ENCODE measurements around the gene SAMD4A. TPM values are rescaled to one million over a fixed set of nuclear protein-coding genes. Genes with fewer than 3 reads are reported as not detected.
A peak's percentile ranks its signal among the peaks of the same experiment; 100 is the strongest.

The SAMD4A gene
- polyA plus RNA-seq, 4 donors, result 2.7 to 9.6 (median 3.5) TPM

DNA sequence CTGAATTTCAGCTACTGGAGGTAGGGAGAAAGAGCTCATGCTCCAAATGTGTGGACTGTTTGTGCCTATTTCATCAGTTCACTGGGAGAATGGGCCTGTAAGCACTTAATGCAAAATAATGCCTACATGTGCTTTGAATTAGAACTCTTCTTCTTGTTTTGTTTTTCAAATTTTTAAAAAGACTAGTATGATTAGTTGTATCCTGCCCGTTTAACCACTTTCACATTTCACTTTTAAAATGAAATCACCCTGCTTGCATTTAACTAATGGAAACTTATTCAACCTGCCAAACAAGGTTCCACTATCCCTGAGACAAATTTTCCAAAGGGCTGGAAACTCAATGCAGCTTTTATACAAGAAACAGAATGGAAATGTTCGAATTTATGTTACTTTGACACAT is 79.7 kb downstream of the SAMD4A start:
- no peak overlapping the region for H3K27ac ChIP-seq (ENCODE audit: low read depth in 1 of 3, low read length in 2 of 3)
- H3K36me3 ChIP-seq (ENCODE audit: control insufficient read depth in 3 of 3, insufficient read depth in 2 of 3, low read depth in 1 of 3, low read length in 3 of 3), result no peaks in the 10 kb centered on the region
- DNase-seq, result no peak

DNA sequence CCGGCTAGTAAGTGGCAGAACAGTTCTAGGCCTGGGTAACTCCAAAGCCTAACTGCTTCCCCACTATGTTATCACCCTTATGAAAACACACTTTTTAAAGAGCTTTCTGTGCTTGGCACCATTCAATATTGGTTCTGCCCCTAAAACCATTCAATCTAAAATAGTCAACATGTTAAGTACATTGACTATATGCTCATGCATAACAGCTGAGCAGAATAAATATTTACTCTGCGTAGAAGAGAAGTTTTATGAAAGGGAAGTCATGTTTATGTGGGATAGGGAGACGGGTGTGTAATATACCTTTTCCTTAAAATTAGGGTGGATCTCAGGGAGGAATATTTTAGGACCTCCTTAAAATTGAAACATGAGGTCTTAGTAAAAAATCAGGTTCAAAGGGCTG is 80.5 kb downstream of the SAMD4A start:
- Histone ChIP-seq H3K4me1 (ENCODE audit: control insufficient read depth in 3 of 3, insufficient read depth in 2 of 3, low read depth in 1 of 3, low read length in 2 of 3) (peaks cover 0 to 9% (median 3%) of the 10 kb centered on the region in 3 donors), H3K9me3 (ENCODE audit: control insufficient read depth in 2 of 2, insufficient read depth in 1 of 2, low read depth in 1 of 2, low read length in 1 of 2) (no peaks in the 10 kb centered on the region), H3K4me3 (ENCODE audit: low read depth in 1 of 3, low read length in 3 of 3) (no peak overlapping the region), H3K27ac (ENCODE audit: low read depth in 1 of 3, low read length in 2 of 3) (no peak overlapping the region), H3K36me3 (ENCODE audit: control insufficient read depth in 3 of 3, insufficient read depth in 2 of 3, low read depth in 1 of 3, low read length in 3 of 3) (no peaks in the 10 kb centered on the region), H3K27me3 (ENCODE audit: control insufficient read depth in 3 of 3, insufficient read depth in 3 of 3, low read length in 3 of 3) (no peaks in the 10 kb centered on the region)
- DNase-seq, result no peak
- WGBS, 3 donors, result 86 to 91% (median 88%) methylated on average over 3 of the region's 3 CpGs
- FAIRE-seq, result no peak

More for the DNA sequence above, 79.7 kb downstream of the SAMD4A start:
- WGBS, 3 donors, result 62 to 69% (median 65%) methylated on average over 2 of the region's 2 CpGs
- H3K4me1 ChIP-seq (ENCODE audit: control insufficient read depth in 3 of 3, insufficient read depth in 2 of 3, low read depth in 1 of 3, low read length in 2 of 3), result peaks cover 0 to 5% (median 3%) of the 10 kb centered on the region in 3 donors
- H3K9me3 ChIP-seq (ENCODE audit: control insufficient read depth in 2 of 2, insufficient read depth in 1 of 2, low read depth in 1 of 2, low read length in 1 of 2), result no peaks in the 10 kb centered on the region
- H3K4me3 ChIP-seq (ENCODE audit: low read depth in 1 of 3, low read length in 3 of 3), result no peak overlapping the region
- H3K27me3 ChIP-seq (ENCODE audit: control insufficient read depth in 3 of 3, insufficient read depth in 3 of 3, low read length in 3 of 3), result no peaks in the 10 kb centered on the region
- no peak for FAIRE-seq

DNA sequence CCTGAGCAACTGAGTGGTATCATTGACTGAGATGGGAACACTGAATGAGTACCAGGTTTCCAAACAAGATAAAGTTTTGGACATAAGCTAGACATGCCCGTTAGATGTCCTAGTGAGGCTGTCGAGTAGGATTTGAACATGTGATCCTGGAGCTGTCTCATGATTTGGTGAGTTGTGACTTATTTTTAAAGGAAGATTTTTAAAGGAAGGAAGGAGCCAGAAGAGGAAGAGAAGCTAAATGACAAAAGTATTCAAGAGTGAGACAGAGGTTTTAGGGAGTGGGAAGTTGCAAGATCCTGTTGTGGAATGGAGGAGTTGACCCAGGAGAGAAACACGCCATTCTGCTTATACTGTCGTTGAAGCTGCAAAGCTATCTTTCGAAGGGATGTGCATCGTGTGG is 82.1 kb downstream of the SAMD4A start:
- H3K27ac ChIP-seq (ENCODE audit: low read depth in 1 of 3, low read length in 2 of 3), result no peak overlapping the region
- DNase-seq, result no peak
- H3K36me3 ChIP-seq (ENCODE audit: control insufficient read depth in 3 of 3, insufficient read depth in 2 of 3, low read depth in 1 of 3, low read length in 3 of 3), result no peaks in the 10 kb centered on the region
- no peak overlapping the region for H3K4me3 ChIP-seq (ENCODE audit: low read depth in 1 of 3, low read length in 3 of 3)
- WGBS, 3 donors, result 89 to 92% (median 90%) methylated on average over 6 of the region's 6 CpGs
- H3K4me1 ChIP-seq (ENCODE audit: control insufficient read depth in 3 of 3, insufficient read depth in 2 of 3, low read depth in 1 of 3, low read length in 2 of 3), result peaks cover 0 to 12% (median 3%) of the 10 kb centered on the region in 3 donors
- no peaks in the 10 kb centered on the region for H3K27me3 ChIP-seq (ENCODE audit: control insufficient read depth in 3 of 3, insufficient read depth in 3 of 3, low read length in 3 of 3)
- FAIRE-seq, result no peak
- H3K9me3 ChIP-seq (ENCODE audit: control insufficient read depth in 2 of 2, insufficient read depth in 1 of 2, low read depth in 1 of 2, low read length in 1 of 2), result no peaks in the 10 kb centered on the region

DNA sequence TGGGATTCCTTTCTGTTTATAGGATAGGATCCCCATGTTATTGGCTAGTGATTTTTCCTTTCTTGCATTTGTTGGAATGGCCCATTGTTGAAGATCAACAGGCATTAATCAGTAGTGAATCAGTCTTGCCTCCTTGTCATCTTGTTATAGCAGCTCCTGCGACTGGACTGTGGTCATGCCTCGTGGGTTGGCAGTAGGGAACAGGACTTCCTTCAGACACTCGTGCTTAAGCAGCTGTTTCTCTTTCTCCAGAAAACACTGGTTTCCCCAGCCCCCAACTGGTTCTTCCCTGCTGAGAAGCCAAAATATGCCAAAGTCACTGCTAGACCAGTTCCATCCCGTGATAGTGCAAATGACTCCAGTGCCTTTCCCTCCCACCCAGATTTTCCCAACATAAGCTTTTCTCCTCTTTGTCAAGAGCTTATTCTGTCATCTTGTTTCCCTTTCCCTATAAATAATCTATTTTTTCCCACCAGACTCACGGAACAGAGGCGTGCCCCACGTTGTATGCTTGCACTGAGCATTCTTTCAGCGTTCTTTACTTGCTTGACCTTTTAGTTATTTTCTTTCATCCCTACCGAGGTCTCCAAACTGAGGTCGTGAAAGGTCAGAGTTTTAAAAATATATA is 83.5 kb downstream of the SAMD4A start:
- Histone ChIP-seq H3K4me1 (ENCODE audit: control insufficient read depth in 3 of 3, insufficient read depth in 2 of 3, low read depth in 1 of 3, low read length in 2 of 3) (peaks cover 0 to 12% (median 3%) of the 10 kb centered on the region in 3 donors), H3K9me3 (ENCODE audit: control insufficient read depth in 2 of 2, insufficient read depth in 1 of 2, low read depth in 1 of 2, low read length in 1 of 2) (no peaks in the 10 kb centered on the region), H3K27ac (ENCODE audit: low read depth in 1 of 3, low read length in 2 of 3) (peak overlapping the region in 2 of 3 donors; percentile 30 to 57), H3K36me3 (ENCODE audit: control insufficient read depth in 3 of 3, insufficient read depth in 2 of 3, low read depth in 1 of 3, low read length in 3 of 3) (no peaks in the 10 kb centered on the region), H3K27me3 (ENCODE audit: control insufficient read depth in 3 of 3, insufficient read depth in 3 of 3, low read length in 3 of 3) (no peaks in the 10 kb centered on the region), H3K4me3 (ENCODE audit: low read depth in 1 of 3, low read length in 3 of 3) (no peak overlapping the region)
- DNase-seq, result no peak
- no peak for FAIRE-seq
- WGBS, 3 donors, result 36 to 73% (median 47%) methylated on average over 10 of the region's 10 CpGs

DNA sequence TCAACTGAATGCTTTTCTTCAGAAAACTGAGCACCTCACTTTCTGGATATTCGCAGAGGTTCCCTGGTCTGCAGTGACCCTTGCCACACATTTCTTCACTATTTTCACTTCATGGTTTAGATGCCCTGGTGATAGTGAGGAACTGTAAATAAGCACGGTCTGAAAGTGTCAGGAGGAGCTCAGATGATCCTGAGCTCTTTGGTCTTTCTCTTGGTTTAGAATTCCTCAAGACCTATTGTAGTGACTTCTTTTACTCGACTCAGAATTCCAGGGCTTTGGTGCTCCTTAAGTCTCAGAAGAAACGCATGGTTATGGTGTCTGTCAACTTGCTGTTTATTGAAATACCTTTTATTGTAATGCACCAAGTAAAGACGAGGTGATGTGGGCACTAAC is 84.0 kb downstream of the SAMD4A start:
- Histone ChIP-seq H3K4me1 (ENCODE audit: control insufficient read depth in 3 of 3, insufficient read depth in 2 of 3, low read depth in 1 of 3, low read length in 2 of 3) (peaks cover 0 to 12% (median 3%) of the 10 kb centered on the region in 3 donors), H3K4me3 (ENCODE audit: low read depth in 1 of 3, low read length in 3 of 3) (no peak overlapping the region), H3K27ac (ENCODE audit: low read depth in 1 of 3, low read length in 2 of 3) (peak overlapping the region in 2 of 3 donors; percentile 30 to 57), H3K27me3 (ENCODE audit: control insufficient read depth in 3 of 3, insufficient read depth in 3 of 3, low read length in 3 of 3) (no peaks in the 10 kb centered on the region), H3K36me3 (ENCODE audit: control insufficient read depth in 3 of 3, insufficient read depth in 2 of 3, low read depth in 1 of 3, low read length in 3 of 3) (no peaks in the 10 kb centered on the region), H3K9me3 (ENCODE audit: control insufficient read depth in 2 of 2, insufficient read depth in 1 of 2, low read depth in 1 of 2, low read length in 1 of 2) (no peaks in the 10 kb centered on the region)
- DNase-seq (no peak), FAIRE-seq (no peak)
- 72 to 84% (median 73%) methylated on average over 5 of the region's 5 CpGs for WGBS, 3 donors

DNA sequence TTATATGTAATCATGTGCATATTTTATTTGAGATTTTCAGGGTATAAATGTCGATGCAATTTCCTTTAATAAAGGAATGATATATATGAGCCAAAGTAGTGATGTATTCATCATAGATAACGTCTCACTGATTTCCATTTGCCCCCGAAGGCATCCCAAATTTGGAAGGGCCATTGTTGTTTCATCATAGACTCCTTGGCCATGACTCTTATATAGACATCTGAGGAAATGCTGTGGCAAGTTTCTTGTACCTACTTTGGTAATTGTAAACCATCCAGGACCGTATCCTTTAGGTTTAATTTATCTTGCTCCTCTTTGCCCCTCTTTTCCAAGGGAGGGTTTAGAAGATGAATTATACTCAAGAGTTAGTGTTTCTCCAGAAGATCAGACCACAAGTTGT is 84.7 kb downstream of the SAMD4A start:
- Histone ChIP-seq H3K4me3 (ENCODE audit: low read depth in 1 of 3, low read length in 3 of 3) (no peak overlapping the region), H3K9me3 (ENCODE audit: control insufficient read depth in 2 of 2, insufficient read depth in 1 of 2, low read depth in 1 of 2, low read length in 1 of 2) (no peaks in the 10 kb centered on the region), H3K27ac (ENCODE audit: low read depth in 1 of 3, low read length in 2 of 3) (peak overlapping the region in 2 of 3 donors; percentile 80 to 85), H3K36me3 (ENCODE audit: control insufficient read depth in 3 of 3, insufficient read depth in 2 of 3, low read depth in 1 of 3, low read length in 3 of 3) (no peaks in the 10 kb centered on the region), H3K27me3 (ENCODE audit: control insufficient read depth in 3 of 3, insufficient read depth in 3 of 3, low read length in 3 of 3) (no peaks in the 10 kb centered on the region), H3K4me1 (ENCODE audit: control insufficient read depth in 3 of 3, insufficient read depth in 2 of 3, low read depth in 1 of 3, low read length in 2 of 3) (peaks cover 0 to 12% (median 3%) of the 10 kb centered on the region in 3 donors)
- no peak for DNase-seq
- FAIRE-seq, result no peak
- WGBS, 3 donors, result 68 to 85% (median 80%) methylated on average over 4 of the region's 4 CpGs

DNA sequence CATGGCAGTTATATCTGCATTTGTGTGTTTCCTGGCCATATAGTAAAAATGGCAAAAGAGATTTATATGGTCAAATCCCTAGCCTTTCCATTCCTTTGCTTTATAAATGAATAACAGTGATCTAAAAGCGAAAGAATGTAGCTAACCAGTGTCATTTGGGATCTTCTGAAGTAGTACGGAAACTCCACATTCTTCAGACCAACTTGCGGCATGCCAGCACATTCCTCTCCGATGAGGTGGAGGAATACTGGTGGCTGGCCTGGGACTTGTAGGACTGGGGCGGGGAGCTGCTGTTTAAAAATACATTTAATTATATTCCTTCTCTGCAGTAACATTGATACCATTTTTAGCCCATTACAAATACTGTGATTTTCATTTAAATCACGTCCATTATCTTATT is 85.3 kb downstream of the SAMD4A start:
- FAIRE-seq (no peak), DNase-seq (peak in 1 of 2 donors; percentile 63)
- H3K4me3 ChIP-seq (ENCODE audit: low read depth in 1 of 3, low read length in 3 of 3), result no peak overlapping the region
- H3K9me3 ChIP-seq (ENCODE audit: control insufficient read depth in 2 of 2, insufficient read depth in 1 of 2, low read depth in 1 of 2, low read length in 1 of 2), result no peaks in the 10 kb centered on the region
- H3K27me3 ChIP-seq (ENCODE audit: control insufficient read depth in 3 of 3, insufficient read depth in 3 of 3, low read length in 3 of 3), result no peaks in the 10 kb centered on the region
- H3K27ac ChIP-seq (ENCODE audit: low read depth in 1 of 3, low read length in 2 of 3), result peak overlapping the region in 2 of 3 donors; percentile 80 to 85
- 38 to 62% (median 60%) methylated on average over 6 of the region's 6 CpGs for WGBS, 3 donors
- peaks cover 0 to 12% (median 3%) of the 10 kb centered on the region in 3 donors for H3K4me1 ChIP-seq (ENCODE audit: control insufficient read depth in 3 of 3, insufficient read depth in 2 of 3, low read depth in 1 of 3, low read length in 2 of 3)
- H3K36me3 ChIP-seq (ENCODE audit: control insufficient read depth in 3 of 3, insufficient read depth in 2 of 3, low read depth in 1 of 3, low read length in 3 of 3), result no peaks in the 10 kb centered on the region

DNA sequence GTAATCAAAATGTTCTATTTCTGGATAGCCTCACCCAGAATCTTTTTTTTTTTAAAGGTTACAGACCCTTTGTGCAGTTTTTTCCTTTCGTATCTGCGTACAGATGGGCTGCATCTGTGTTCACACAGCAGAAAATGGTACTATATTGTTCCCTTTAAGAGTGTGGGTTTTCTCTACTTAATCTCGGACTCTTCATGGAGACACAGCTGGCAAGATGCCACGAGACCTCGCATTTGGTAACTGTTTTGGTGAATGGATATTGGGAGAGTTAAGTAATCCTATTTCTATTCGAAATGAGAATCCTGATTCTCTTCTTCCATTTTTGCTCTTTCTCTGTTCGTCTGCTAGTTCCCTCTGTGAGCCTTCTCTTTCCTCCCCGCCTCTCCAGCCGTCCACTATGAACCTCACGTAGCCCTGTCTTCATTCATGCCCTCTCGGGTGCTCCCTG is 85.7 kb downstream of the SAMD4A start:
- 54 to 91% (median 77%) methylated on average over 11 of the region's 11 CpGs for WGBS, 3 donors
- Histone ChIP-seq H3K27ac (ENCODE audit: low read depth in 1 of 3, low read length in 2 of 3) (peak overlapping the region in 2 of 3 donors; percentile 69 to 92), H3K9me3 (ENCODE audit: control insufficient read depth in 2 of 2, insufficient read depth in 1 of 2, low read depth in 1 of 2, low read length in 1 of 2) (no peaks in the 10 kb centered on the region), H3K4me3 (ENCODE audit: low read depth in 1 of 3, low read length in 3 of 3) (no peak overlapping the region), H3K36me3 (ENCODE audit: control insufficient read depth in 3 of 3, insufficient read depth in 2 of 3, low read depth in 1 of 3, low read length in 3 of 3) (no peaks in the 10 kb centered on the region), H3K27me3 (ENCODE audit: control insufficient read depth in 3 of 3, insufficient read depth in 3 of 3, low read length in 3 of 3) (no peaks in the 10 kb centered on the region), H3K4me1 (ENCODE audit: control insufficient read depth in 3 of 3, insufficient read depth in 2 of 3, low read depth in 1 of 3, low read length in 2 of 3) (peaks cover 0 to 12% (median 3%) of the 10 kb centered on the region in 3 donors)
- no peak for DNase-seq
- no peak for FAIRE-seq

All from small intestine (tissue), 7 donors.